HEK293 (cell line): ENCODE results near the gene TMEM184B.

ENCODE experiments used
- CTCF ChIA-PET: fragments of 350-600 bp; formaldehyde crosslinking; extraction: SDS; loops from one replicate; lab custom pipeline; 2021; ENCODE audit warnings: antibody characterized with exemption; lab: Yijun Ruan, JAX
- POLR2A ChIA-PET: fragments of 300-600 bp; formaldehyde crosslinking; extraction: SDS; loops from one replicate; lab custom pipeline; 2020; ENCODE audit warnings: antibody characterized with exemption, inconsistent platforms; lab: Yijun Ruan, JAX
- H3K27ac ChIP-seq: fragments of 200-500 bp; sonication (Bioruptor generic); 2 replicates; pipeline ENCODE4 v1.5.1; 2014; ENCODE audit warnings: low read depth, low read length, control low read depth, inconsistent platforms; ENCODE audit errors: extremely low read depth
- H3K36me3 ChIP-seq, 2 experiments: fragments of 200-500 bp in 1 of 2; sonication (Bioruptor generic) in 1 of 2; 1 replicate in 1 of 2; 2 replicates in 1 of 2; pipeline ENCODE4 v1.5.1; 2014 to 2017; ENCODE audit warnings: inconsistent platforms in 2 of 2, low read length in 2 of 2; ENCODE audit not compliant: control insufficient read depth in 2 of 2, insufficient read depth in 1 of 2
- H3K4me1 ChIP-seq: fragments of 200-500 bp; sonication (Bioruptor generic); 2 replicates; pipeline ENCODE4 v1.5.1; 2014; ENCODE audit warnings: mild to moderate bottlenecking, low read length, inconsistent platforms; ENCODE audit not compliant: control insufficient read depth, insufficient read depth
- H3K4me3 ChIP-seq: 2 replicates; pipeline ENCODE4 v1.5.1; 2011; ENCODE audit warnings: low read depth, mild to moderate bottlenecking, control low read depth, low read length, moderate library complexity
- H3K9me3 ChIP-seq: fragments of 200-500 bp; sonication (Bioruptor generic); 2 replicates; pipeline ENCODE4 v1.5.1; 2014; ENCODE audit warnings: low read depth, low read length, inconsistent platforms; ENCODE audit not compliant: control insufficient read depth, insufficient read depth
- EGR2 ChIP-seq: fragments of 450-650 bp; formaldehyde crosslinking; IDR thresholded peaks from 2 replicates; pipeline ENCODE4 v1.5.1; 2016; ENCODE audit warnings: low read depth, missing biosample characterization, missing genetic modification characterization
- KLF10 ChIP-seq: fragments of 450-650 bp; IDR thresholded peaks from 2 replicates; pipeline ENCODE4 v1.5.1; 2018; ENCODE audit warnings: missing biosample characterization, mild to moderate bottlenecking, missing genetic modification characterization
- SALL2 ChIP-seq: fragments of 450-650 bp; formaldehyde crosslinking; IDR thresholded peaks from 2 replicates; pipeline ENCODE4 v1.5.0; 2017; ENCODE audit warnings: missing biosample characterization, mild to moderate bottlenecking, missing genetic modification characterization, borderline replicate concordance
- SCRT2 ChIP-seq: fragments of 450-650 bp; formaldehyde crosslinking; IDR thresholded peaks from 2 replicates; pipeline ENCODE4 v1.5.1; 2016; ENCODE audit warnings: missing biosample characterization, missing genetic modification characterization
- SP2 ChIP-seq: fragments of 450-650 bp; formaldehyde crosslinking; IDR thresholded peaks from 2 replicates; pipeline ENCODE4 v1.5.1; 2016; ENCODE audit warnings: missing biosample characterization, missing genetic modification characterization
- ZBTB26 ChIP-seq: fragments of 450-650 bp; formaldehyde crosslinking; optimal IDR thresholded peaks from 2 replicates; pipeline ENCODE3; 2016; ENCODE audit warnings: missing biosample characterization, mild to moderate bottlenecking, missing genetic modification characterization
- ZFP69B ChIP-seq: fragments of 450-650 bp; formaldehyde crosslinking; IDR thresholded peaks from 2 replicates; pipeline ENCODE4 v1.5.1; 2016; ENCODE audit warnings: missing biosample characterization, missing genetic modification characterization
- ZNF112 ChIP-seq: fragments of 450-650 bp; formaldehyde crosslinking; IDR thresholded peaks from 2 replicates; pipeline ENCODE4 v1.5.0; 2017; ENCODE audit warnings: missing biosample characterization, missing genetic modification characterization
- ZNF132 ChIP-seq: fragments of 450-650 bp; formaldehyde crosslinking; IDR thresholded peaks from 2 replicates; pipeline ENCODE4 v1.5.1; 2017; ENCODE audit warnings: missing biosample characterization, missing genetic modification characterization, borderline replicate concordance
- ZNF174 ChIP-seq: fragments of 450-650 bp; formaldehyde crosslinking; IDR thresholded peaks from 2 replicates; pipeline ENCODE4 v1.5.0; 2017; ENCODE audit warnings: missing biosample characterization, mild to moderate bottlenecking, missing genetic modification characterization
- ZNF175 ChIP-seq: fragments of 450-650 bp; formaldehyde crosslinking; IDR thresholded peaks from 2 replicates; pipeline ENCODE4 v1.5.1; 2016; ENCODE audit warnings: missing biosample characterization, missing genetic modification characterization
- ZNF214 ChIP-seq: fragments of 450-650 bp; formaldehyde crosslinking; IDR thresholded peaks from 2 replicates; pipeline ENCODE4 v1.5.1; 2017; ENCODE audit warnings: missing biosample characterization, mild to moderate bottlenecking, missing genetic modification characterization, borderline replicate concordance
- ZNF416 ChIP-seq: fragments of 450-650 bp; formaldehyde crosslinking; IDR thresholded peaks from 2 replicates; pipeline ENCODE4 v1.5.1; 2016; ENCODE audit warnings: missing biosample characterization, missing genetic modification characterization
- ZNF426 ChIP-seq: fragments of 450-650 bp; formaldehyde crosslinking; IDR thresholded peaks from 2 replicates; pipeline ENCODE4 v1.5.1; 2017; ENCODE audit warnings: missing biosample characterization, missing genetic modification characterization, mild to moderate bottlenecking, inconsistent platforms, moderate library complexity
- ZNF488 ChIP-seq: fragments of 450-650 bp; formaldehyde crosslinking; IDR thresholded peaks from 2 replicates; pipeline ENCODE4 v1.5.1; 2016; ENCODE audit warnings: missing biosample characterization, missing genetic modification characterization
- ZNF555 ChIP-seq: fragments of 450-650 bp; formaldehyde crosslinking; conservative IDR thresholded peaks from 2 replicates; pipeline ENCODE4 v1.5.1; 2017; ENCODE audit warnings: missing biosample characterization, mild to moderate bottlenecking, missing genetic modification characterization, inconsistent platforms
- ZNF580 ChIP-seq: fragments of 450-650 bp; formaldehyde crosslinking; IDR thresholded peaks from 2 replicates; pipeline ENCODE4 v1.5.1; 2016; ENCODE audit warnings: missing biosample characterization, missing genetic modification characterization
- ZNF610 ChIP-seq: fragments of 450-650 bp; formaldehyde crosslinking; IDR thresholded peaks from 2 replicates; pipeline ENCODE4 v1.5.1; 2016; ENCODE audit warnings: missing biosample characterization, missing genetic modification characterization, borderline replicate concordance
- ZNF677 ChIP-seq: fragments of 450-650 bp; IDR thresholded peaks from 2 replicates; pipeline ENCODE4 v1.5.0; 2018; ENCODE audit warnings: missing biosample characterization, mild to moderate bottlenecking, missing genetic modification characterization, moderate library complexity
- ZNF692 ChIP-seq: fragments of 450-650 bp; formaldehyde crosslinking; IDR thresholded peaks from 2 replicates; pipeline ENCODE4 v1.5.1; 2016; ENCODE audit warnings: missing biosample characterization, missing genetic modification characterization
- ZNF76 ChIP-seq: fragments of 450-650 bp; formaldehyde crosslinking; IDR thresholded peaks from 2 replicates; pipeline ENCODE4; 2016; ENCODE audit warnings: low read depth, missing biosample characterization, missing genetic modification characterization, borderline replicate concordance
- ZSCAN4 ChIP-seq: fragments of 450-650 bp; formaldehyde crosslinking; IDR thresholded peaks from 2 replicates; pipeline ENCODE4 v1.5.1; 2017; ENCODE audit warnings: missing biosample characterization, missing genetic modification characterization

TMEM184B gene

GRCh38 chr22:38215156-38216038 lies 57.4 kb downstream of the TMEM184B start:
- ChIA-PET POLR2A (no interaction called here), CTCF (interaction anchor here (1.2 kb wide), 1 partner anchor 100 kb away, joined by 3 read pairs; no protein-coding TSS in a partner anchor)
- H3K4me1 ChIP-seq, result no peaks in the 10 kb centered on the region
- H3K27ac ChIP-seq, result no peak overlapping the region
- no peaks in the 10 kb centered on the region for H3K9me3 ChIP-seq
- no peak overlapping the region for H3K4me3 ChIP-seq
- H3K36me3 ChIP-seq, result peaks cover 0 to under 1% of the 10 kb centered on the region in 2 experiments; a peak in 1 of 3 replicates
- 0 out of 2 replicates have a peak, but pooled peaks have one; percentile 19 for TF ChIP-seq EGR2
- peak; percentile 5 for TF ChIP-seq ZBTB26 (tag by site-specific recombination)
- no peak for TF ChIP-seq ZNF580
- no peak for TF ChIP-seq SALL2 (tag by site-specific recombination)

GRCh38 chr22:38214302-38215056 lies 58.3 kb downstream of the TMEM184B start:
- ChIA-PET CTCF (interaction anchor here (1.2 kb wide), 1 partner anchor 99 kb away, joined by 3 read pairs; no protein-coding TSS in a partner anchor), POLR2A (no interaction called here)
- Histone ChIP-seq H3K4me3 (no peak overlapping the region), H3K4me1 (no peaks in the 10 kb centered on the region), H3K36me3 (no peaks in the 10 kb centered on the region), H3K27ac (no peak overlapping the region), H3K9me3 (no peaks in the 10 kb centered on the region)
- TF ChIP-seq ZNF488 (no peak), ZNF132 (tag by site-specific recombination) (no peak), SALL2 (tag by site-specific recombination) (no peak), ZNF555 (tag by site-specific recombination) (no peak), SP2 (peak; percentile 33), ZNF416 (tag by site-specific recombination) (no peak), SCRT2 (tag by site-specific recombination) (no peak), ZNF610 (no peak), ZNF76 (no peak), ZNF580 (no peak), KLF10 (tag by site-specific recombination) (peak; percentile 30; the same call in 1 of the 2 replicates), ZFP69B (tag by site-specific recombination) (no peak), ZNF692 (no peak)

GRCh38 chr22:38213990-38214301 lies 58.9 kb downstream of the TMEM184B start:
- no peak overlapping the region for H3K27ac ChIP-seq
- H3K36me3 ChIP-seq, result no peaks in the 10 kb centered on the region
- ChIA-PET CTCF (no interaction called here), POLR2A (no interaction called here)
- H3K9me3 ChIP-seq, result no peaks in the 10 kb centered on the region
- H3K4me3 ChIP-seq, result no peak overlapping the region
- no peaks in the 10 kb centered on the region for H3K4me1 ChIP-seq
- TF ChIP-seq ZSCAN4 (no peak), ZNF677 (no peak), ZNF214 (tag by site-specific recombination) (no peak), ZNF112 (tag by site-specific recombination) (no peak), KLF10 (tag by site-specific recombination) (no peak), ZNF174 (tag by site-specific recombination) (no peak), ZNF426 (tag by site-specific recombination) (no peak), ZFP69B (tag by site-specific recombination) (no peak), ZNF488 (no peak), ZNF175 (tag by site-specific recombination) (no peak)
